Activated CD4-positive, CD25-positive, alpha-beta regulatory T cell treated with anti-CD3 and anti-CD28 coated beads, Interleukin-2, amount 50 U/mL, for 24 hours (primary cell): ENCODE measurements around the gene RABEP1.
"Not testable (repeated sequence)": the region's sequence is repeated elsewhere in the genome, so short reads cannot be mapped to it uniquely, and the experiment has no call there.

Experiments used
- ATAC-seq, 2 donors: fragments of 150-1000 bp; cut with Tn5 transposase; one replicate each; pipeline ENCODE4 v1.10.0; 2021; ENCODE audit warnings: mild to moderate bottlenecking in 1 of 2, moderate library complexity in 1 of 2

Gene RABEP1

GRCh38 chr17:5422505-5422904 is 140.4 kb downstream of the RABEP1 start:
- ATAC-seq: no peak

DNA sequence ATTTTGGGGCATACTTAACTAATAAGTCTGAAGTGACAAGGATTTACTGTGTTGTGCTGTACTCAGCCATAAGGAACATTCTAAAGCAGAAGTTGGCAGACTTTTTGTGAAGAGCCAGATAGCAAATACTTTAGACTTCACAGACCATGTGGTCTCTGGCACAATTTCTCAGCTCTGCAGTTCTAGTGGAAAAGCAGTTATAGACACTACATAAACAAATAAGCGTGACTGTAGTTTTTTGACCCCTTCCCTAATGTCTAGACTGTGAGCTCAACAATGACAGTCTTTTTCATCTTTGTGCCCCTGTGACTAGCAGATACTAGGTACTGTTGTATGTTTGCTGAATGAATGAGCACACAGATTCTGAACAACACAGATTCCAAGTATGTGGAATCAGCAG is 142.8 kb downstream of the RABEP1 start:
- ATAC-seq: no peak

- ATAC-seq: no peak
Measured at GRCh38 chr17:5425826-5426225, 143.7 kb downstream of the RABEP1 start.

GRCh38 chr17:5429191-5429887 is 147.3 kb downstream of the RABEP1 start:
- no peak for ATAC-seq

- ATAC-seq: no peak
Measured at GRCh38 chr17:5430413-5430999, 148.4 kb downstream of the RABEP1 start.

DNA sequence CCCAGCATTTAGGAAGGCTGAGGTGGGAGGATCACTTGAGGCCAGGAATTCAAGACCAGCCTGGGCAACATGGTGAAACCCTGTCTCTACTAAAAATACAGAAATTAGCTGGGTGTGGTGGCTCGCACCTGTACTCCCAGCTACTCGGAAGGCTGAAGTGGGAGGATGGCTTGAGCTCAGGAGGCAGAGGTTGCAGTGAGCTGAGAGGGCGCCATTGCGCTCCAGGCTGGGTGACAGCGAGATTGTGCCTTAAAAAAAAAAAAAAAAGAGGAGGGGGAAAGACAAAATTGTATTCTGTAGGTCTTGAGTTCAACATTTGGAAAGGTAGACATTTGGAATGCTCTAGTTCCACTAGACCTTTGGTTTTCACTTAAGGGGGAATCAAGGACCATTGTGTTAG is 149.2 kb downstream of the RABEP1 start:
- ATAC-seq: not testable (repeated sequence)

DNA sequence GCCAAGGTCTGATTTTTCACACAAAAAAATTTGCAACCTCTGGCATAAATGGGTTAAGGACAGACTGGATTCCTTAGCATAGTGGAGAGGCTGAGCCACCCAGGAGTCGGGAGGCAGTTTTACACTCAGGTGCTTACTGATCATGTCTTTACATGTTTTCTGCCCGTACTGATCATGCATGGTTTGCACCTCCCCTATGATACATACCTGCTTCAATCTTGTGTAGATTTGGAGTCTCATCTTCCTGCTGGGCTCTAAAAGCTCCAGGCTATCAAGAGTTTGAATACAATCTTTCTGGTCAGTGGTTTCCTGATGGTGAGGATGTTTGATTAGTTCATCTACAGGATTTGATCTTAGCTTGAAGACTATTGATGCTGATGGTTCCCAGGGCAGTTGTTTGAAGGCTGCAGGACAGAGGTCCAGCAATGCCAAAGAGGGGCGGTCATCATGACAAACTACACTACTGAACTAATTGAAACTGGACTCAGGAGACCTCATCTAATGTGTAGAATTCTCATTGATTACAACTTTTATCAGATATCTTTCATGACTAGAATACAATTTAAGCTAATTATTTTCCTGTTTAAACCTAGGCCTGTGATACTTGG is 150.0 kb downstream of the RABEP1 start:
- no peak for ATAC-seq

DNA sequence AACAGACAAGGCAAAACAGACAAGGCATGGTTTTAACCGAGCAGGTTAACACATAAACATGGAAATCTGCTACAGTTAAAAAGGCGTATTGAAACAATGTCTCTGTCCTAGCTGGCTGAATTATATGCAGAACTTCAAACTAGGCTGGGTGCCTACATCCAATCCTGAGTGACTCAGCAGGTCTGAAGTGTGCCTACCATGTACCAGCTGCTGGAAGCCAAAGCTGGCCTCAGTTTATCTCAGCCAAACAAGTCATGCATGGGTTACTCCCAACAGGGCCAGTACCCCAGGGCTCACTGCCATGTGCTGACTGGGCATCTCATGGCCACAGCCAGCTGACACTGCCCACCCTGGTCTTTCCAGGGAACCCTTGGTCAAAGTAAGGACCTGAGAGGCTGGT is 152.9 kb downstream of the RABEP1 start:
- ATAC-seq: no peak
